OCI-M2 (cell line): Measurements from ENCODE around the gene PPM1L.

Source experiments
- DNase-seq: peaks from one replicate; lab custom pipeline; 2025; ENCODE audit not compliant: unreplicated experiment; lab: John Stamatoyannopoulos, UW

Gene PPM1L

DNA sequence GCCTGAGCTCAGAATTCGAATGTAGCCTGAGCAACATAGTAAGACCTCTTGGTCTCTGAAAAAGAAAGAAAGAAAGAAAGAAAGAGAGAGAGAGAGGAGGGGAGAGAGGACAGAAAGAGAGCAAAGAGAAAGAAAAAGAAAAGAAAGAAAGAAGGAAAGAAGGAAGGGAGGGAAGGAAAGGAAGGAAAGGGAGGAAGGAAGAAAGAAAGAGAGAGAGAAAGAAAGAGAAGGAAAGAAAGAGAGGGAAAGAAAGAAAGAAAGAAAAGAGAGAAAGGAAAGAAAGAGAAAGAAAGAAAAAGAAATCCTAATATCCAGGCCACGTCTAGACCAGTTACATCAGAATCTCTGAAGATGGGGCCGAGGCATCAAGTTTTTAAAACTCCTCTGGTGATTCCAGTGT lies 50.7 kb downstream of the PPM1L start:
- no peak for DNase-seq

DNA sequence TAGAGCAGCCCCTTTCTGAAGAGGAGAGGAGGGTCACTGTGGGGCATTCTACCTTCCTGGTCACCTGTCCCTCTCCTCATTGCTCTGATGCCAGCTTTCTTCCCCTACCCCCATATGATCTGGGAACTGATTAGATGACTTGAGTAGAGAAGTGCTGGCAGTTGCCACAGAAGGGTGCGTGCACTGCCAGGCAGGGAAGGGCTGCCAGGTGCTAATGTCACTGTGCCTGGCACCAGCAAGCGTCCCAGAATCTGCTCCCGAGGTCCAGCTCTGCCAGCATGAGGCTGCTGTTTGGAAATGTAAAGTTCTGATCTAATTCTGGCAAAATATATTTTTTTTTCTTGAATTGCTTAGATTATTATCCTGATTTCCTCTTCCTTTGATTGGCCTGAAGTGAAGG lies 52.8 kb downstream of the PPM1L start:
- DNase-seq = no peak

DNA sequence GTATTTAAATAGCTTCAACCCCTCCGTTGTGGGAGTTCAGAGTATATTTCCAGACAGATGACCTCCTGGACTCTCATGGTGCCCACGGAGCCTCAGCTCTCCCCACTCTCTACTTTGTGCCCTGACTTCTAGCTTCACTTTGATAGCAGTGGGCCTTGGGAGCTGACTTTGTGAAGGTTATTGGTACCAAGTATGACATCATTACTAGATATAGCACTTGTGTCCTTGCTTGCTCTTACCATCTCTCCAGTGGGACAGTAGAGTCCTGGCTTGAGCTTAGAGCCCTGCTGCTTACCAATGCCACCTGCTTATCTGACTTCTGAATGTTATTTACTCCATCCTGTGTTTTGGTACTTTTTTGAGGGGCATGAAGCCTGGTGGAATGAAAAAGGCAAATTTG lies 53.4 kb downstream of the PPM1L start:
- no peak for DNase-seq

DNA sequence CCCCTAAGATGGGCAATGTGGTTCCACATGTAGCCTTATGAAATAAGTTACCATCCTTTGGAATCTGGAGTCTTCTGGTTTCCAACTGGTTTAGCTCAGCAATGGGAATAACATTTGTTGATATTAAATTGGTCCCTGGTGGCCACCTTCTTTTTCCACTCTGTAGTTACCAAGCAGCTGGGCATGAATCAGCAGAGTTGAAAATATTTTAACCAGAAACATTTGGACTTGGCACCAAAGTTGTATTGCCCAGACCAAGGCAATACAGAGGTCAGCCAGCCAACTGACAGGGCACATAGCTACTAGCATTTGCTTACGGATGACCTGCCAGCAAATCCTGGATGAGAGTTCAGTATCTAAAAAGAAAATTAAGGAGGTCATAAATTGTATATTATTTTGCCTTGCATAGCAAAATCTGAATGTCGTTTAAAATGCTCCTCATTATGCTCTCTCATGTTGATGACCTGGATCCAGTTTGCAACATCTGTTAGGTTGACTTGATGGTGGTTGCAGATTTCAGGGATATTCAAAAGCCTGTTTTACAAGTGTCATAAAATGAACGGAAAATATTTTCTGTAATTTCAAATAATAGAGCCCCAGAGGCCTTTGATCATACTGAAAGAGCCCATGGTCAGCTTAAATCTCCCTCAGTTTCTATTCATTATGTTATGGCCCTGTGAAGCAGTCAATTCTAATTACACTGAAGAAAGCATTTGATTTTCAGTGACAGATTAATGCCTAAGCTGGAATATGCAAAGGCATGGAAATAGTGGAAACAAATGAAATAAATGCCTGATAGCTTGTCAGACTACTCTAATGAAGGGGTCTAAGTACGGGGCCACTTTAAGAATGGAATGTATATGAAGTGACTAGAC lies 54.6 kb downstream of the PPM1L start:
- DNase-seq = no peak

DNA sequence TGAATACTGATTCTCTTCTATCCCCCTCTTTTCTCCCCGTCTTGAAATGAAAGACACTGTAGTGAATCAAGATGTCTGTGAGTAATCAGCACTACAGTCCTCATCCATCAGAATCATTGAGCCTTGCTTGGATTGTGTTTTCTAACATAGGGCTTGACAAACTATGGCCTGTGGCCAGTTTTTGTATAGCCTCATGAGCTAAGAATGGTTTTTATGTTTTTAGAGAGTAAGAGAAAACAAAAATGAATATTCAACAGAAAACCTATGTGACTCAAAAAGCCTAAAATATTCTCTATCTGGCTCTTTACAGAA lies 55.2 kb downstream of the PPM1L start:
- DNase-seq = no peak

DNA sequence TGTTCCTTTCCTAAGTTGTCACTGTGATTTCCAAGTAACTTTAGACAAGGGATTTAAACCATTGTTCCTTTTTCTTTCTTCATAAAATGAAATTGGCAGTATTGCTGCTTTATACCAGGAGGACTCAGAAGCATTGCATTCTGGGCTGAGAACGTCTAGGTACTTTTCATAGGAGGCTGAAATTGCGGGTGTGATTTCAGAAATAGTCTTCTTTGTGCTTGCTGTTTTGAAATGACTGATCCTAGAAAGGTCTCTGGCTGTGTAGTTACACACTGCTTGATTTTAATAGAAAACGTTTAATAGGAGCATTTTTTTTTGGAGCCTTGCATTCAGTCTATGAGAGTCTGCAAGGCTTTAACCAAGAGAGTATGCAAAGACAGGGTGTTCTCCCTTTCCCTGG lies 56.3 kb downstream of the PPM1L start:
- DNase-seq = no peak

DNA sequence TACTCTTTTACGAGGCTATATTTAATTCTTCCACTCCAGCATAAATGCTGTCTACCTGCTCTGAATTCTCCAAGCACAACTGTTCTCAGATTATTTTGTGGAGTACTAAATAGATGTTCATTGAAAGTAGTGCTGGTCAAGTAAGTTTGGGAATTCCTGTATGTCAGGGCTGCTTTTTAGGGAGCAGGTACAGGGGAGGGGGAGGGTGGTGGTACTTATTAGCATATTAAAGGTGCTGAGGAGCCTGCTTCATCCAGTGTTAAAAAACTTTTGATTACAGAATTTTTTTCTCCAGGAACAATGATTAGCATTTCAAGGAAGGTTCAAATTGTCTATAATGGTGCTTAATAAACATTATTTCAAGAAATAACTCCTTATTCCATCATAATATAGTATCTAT lies 59.2 kb downstream of the PPM1L start:
- DNase-seq = no peak

DNA sequence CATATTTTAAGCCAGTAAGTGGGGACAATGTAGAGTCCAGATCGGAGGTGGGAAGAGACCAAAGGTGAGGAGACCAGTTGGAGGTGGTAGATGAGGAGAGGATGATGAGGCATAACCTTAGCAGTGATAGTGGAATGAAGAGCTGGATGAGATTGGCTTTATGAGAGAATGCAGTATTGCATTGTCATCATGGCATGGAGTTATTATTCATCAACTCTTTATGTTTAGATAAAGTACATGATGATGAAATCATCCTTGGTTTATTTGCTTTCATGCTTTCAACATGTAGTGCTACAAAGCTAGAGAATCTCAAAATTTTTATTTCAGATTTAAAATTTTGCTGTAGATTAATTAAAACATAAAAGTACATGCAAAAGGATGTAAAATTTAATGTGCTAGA lies 64.0 kb downstream of the PPM1L start:
- no peak for DNase-seq

DNA sequence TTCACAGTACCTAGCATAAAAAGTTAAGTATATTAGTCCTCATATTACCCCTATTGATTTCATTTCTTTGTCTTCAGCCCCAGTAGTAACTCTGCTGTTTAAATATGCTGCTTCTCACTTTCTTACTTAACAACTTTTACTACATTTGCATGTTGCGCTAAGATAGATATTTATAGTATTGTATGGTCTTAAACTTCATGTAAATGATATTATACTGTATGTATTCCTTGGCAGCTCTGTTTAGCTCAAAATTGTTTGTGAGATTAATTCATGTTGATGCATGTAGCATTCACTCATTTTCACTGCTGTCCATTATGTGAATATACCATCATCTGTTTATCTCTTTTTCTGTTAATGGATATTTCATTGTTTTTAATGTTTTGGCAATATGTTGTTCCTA lies 64.4 kb downstream of the PPM1L start:
- no peak for DNase-seq

DNA sequence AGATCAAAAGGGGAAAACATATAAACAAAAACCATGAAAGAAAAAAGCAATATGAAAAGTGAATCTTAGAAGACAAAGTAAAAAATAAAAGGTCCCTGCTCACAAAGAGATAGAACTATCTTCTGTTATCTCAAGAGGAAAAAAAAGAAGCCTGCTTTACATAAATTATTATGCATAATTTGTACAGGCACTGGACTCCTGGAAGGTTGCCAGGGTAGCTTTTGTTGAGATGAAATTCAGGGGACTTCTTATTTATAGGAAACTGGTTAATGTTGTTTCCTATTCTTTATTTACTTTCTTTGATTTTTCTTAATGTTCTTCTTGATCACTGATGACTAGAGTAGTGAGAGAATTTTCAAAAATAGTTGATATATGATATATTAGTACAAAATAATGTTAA lies 66.9 kb downstream of the PPM1L start:
- DNase-seq = no peak

DNA sequence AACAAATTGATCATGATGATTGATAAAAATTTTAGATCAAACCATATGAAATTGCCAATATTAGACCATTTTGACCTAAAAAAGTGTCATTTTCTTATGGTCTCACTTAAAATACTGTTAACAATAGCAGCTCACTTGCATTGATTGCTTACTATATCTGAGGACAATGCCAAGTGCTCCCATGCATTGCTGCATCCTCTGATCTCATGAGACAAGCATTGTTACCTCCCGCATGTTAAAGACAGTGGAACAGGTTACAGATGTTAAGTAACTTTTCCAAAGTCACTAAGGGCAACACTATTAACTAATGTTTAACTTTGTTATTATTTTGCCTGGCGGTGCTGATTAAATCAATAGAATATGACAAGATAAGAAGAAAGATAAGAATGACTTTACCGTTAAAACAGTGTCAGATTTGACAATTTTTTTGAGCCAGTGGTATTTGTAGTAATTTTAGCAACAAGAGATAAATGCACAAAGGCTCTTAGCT lies 69.3 kb downstream of the PPM1L start:
- no peak for DNase-seq

DNA sequence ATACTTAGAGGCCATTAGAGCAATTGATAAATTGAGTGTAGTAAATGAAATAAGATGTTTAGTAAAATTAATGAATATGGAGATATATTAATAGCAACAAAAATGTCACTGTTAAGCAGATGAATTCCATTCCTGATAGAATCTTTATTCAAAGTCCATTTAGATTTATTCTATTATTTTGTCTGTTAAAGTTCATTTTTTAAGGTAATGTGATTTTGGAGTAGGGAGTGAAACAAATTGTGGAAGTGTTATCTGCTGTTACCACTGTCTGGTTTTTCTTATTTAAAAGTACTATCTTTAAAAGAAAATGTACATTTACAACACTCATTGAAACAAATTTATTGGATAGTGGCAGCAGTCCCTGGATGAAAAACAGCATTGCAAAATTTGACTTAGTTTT lies 70.4 kb downstream of the PPM1L start:
- no peak for DNase-seq

DNA sequence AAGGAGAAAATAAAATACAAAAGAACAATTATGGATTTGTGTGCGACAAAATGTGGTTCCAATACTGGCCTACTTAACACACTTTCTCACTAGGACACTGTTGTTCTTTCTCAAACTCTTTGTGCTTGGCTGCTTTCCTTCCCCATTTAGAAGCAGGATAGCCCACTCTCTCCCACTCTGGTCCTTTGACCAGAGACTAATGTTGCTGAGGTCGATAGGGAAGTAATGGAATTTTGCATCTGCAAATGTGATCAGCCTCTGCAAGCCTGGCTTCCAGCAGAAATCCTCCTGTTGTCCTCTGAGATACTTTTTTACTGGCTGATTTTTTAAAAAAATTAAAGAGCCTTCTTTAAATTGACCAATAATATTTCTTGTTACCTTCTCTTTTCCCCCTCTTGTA lies 71.0 kb downstream of the PPM1L start:
- DNase-seq = no peak

DNA sequence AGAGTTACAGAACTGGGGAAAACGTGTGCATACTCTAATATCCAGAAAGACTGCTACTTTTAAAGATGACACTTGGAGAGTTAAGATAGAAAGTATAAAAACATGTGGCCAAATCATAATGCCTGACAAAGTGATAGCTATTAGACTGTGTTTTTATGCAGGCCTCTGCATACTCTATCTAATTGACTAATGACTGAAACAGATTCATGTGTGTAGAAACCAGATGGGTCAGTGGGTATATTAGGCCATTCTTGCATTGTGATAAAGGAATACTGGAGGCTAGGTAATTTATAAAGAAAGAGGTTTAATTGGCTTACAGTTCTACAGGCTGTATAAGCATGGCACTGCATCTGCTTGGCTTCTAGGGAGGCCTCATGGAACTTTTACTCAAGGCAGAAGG lies 71.5 kb downstream of the PPM1L start:
- DNase-seq = no peak

DNA sequence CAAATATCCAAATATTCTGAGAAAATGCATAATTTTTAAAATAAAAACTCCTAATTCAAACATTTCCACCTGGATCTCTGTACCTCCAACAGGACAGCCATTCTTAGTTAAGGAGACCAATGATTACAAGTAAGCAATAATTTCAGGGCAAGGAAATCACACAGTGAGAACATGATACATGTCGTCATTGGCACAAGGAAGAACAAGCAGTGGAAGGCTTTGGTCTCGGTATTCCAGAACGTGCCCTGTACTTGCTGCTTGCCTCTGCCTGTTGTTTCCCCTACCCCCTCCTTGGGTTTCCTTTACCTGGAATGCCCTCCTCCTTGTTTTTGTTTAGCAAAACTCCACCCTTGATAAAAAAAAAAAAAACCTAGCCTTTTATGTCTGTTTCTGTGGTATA lies 72.8 kb downstream of the PPM1L start:
- no peak for DNase-seq

DNA sequence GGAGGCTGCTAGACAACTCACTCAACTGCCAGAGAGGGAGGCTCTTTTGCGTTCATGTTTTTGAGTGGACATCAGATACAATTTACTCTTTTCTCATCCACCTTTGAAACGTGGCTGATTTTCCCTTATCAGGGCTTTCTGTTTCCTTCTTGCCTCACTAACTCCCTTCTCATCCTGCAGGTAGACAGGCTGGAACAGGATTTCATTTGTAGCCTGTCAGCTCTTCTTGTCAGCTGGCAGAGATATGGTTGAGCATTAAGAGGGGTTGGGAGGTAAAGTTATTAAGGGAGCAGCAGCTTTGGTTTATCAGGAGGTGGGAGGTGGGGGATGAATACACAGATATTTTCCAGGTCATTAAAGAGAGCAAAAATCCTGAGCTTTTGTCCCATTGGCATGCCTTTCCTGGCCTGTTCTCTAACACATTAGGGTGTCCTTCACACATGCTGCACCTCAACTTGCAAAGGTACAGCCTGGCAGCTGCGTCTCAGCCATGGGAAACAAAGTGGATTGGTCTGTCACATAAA lies 73.5 kb downstream of the PPM1L start:
- DNase-seq = no peak

DNA sequence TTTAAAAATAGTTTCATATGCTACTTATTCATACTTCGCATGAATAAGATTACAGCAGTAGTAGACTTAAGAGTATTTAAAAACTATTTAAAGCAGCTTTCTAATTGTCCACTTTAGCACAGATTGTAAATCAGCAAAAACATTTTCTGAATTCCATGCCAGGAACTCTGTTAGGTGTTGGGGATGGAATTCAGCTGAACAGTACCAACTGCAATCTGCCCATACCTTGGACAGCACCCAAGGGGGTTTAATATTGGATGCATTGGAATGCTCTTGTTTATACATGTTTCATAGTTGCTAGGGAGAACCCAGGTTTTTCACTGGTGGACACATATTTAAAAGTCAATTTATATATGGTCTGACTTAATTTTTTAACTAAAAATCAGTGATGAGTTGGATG lies 74.8 kb downstream of the PPM1L start:
- no peak for DNase-seq

DNA sequence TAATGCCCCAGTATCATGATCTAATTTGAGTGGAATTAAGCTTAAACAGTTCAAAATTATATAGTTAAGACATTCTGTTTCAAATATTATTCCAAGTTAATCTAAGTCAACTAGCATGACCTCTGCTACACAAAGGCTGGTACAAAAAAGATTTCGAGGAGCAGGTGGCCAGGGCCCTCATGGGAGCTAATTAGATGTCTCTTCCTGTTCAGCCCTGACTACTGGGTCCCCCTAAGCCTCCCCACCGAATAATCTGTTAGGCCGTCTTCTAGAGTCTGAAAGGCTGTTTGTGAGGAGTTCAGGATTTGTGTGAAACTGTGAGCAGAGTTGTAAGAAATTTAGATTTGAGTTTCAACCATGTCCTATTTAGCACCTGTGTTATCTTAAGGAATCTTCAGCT lies 75.4 kb downstream of the PPM1L start:
- no peak for DNase-seq

DNA sequence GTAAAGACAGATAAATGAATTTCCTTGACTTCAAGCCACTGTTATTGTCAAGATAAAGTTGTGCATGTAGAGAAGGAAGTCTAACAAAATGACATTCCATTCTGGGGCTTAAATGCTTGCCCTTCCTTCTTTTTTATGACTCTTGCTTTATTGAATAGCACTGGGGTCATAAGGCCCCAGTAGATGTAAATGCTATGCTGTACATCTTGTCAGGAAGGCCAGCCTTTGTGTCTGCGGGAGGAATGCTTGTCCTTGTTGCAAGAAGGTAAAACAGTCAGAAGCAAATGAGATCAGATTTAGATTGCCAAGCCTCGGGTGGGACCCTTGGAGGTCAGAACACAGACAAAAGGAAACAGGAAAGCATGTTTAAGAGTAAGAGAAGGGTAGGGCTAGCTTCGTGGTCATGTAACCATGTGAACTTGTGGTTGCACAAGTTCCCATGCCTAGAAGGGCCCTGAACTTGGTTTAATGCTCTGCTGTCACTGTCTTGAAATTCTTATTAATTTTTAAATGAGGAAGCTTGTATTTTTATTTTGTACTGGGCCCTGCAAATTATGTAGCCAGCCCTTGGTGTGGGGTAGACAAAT lies 81.5 kb downstream of the PPM1L start:
- no peak for DNase-seq

DNA sequence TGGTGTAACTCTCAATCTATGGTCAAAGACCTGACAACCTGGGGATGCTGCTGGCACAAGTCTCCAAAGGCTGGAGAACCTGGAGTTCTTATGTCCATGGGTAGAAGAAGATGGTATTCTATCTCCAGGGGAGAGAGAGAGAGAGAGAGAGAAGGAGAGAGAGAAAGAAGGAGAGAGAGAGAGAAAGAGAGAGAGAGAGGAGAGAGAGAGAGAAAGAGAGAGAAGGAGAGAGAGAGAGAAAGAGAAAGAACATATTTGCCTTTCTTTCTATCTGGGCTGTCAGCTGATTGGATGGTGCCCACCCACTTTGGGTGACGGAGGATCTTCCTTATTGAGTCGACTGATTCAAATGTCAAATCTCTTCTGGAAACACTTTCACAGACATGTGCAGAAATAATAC lies 84.6 kb downstream of the PPM1L start:
- no peak for DNase-seq

DNA sequence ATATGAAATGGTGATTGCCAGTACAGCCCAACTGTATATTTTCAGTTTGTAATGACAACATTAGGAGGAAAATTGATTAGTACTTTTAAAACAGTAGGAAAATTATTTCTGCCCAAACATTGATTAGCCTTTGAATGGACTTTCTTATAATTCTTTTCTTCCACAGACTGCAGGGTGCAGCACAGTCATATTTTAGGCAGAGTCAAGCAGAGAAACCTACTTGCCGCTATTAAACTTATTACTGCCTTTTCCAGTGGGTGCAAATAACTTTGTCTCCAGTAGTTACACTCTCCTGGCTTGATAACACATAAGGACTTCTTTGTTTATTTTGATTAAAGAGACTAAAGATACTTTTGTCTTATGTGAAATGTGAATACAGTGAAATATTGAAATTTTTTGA lies 85.4 kb downstream of the PPM1L start:
- no peak for DNase-seq
